Upper lobe of left lung (tissue), 6 donors: ENCODE results near the gene FAM83F. TPM values are rescaled to one million over a fixed set of nuclear protein-coding genes. Genes with fewer than 3 reads are reported as not detected.

Experiments
- ATAC-seq, 2 donors: fragments of 200-7000 bp; cut with Tn5 transposase; one replicate each; pipeline ENCODE4 v1.9.1; 2022; ENCODE audit warnings: mild to moderate bottlenecking in 2 of 2, moderate library complexity in 2 of 2; ENCODE audit not compliant: low FRiP score in 2 of 2
- DNase-seq, 2 donors: peaks; one replicate each; pipeline ENCODE4 v3.0.0-alpha.2; 2019 to 2020
- H3K27ac ChIP-seq, 4 donors: fragments of 200-600 bp; sonication (generic); one replicate each; pipeline ENCODE4 v1.5.1; 2016 to 2019
- H3K27me3 ChIP-seq, 4 donors: fragments of 200-600 bp; sonication (generic); one replicate each; pipeline ENCODE4 v1.5.1; 2017 to 2019
- H3K36me3 ChIP-seq, 4 donors: fragments of 200-600 bp; sonication (generic); one replicate each; pipeline ENCODE4 v1.5.1; 2016 to 2019
- H3K4me1 ChIP-seq, 4 donors: fragments of 200-600 bp; sonication (generic); one replicate each; pipeline ENCODE4 v1.5.1; 2018 to 2019
- H3K4me3 ChIP-seq, 4 donors: fragments of 200-600 bp; sonication (generic); one replicate each; pipeline ENCODE4 v1.5.1; 2017 to 2019; ENCODE audit warnings: mild to moderate bottlenecking in 2 of 4, moderate library complexity in 1 of 4
- H3K9me3 ChIP-seq, 4 donors: fragments of 200-600 bp; sonication (generic); one replicate each; pipeline ENCODE4 v1.5.1; 2018 to 2019
- CTCF ChIP-seq, 6 experiments: fragments of 450-650 bp in 4 of 6; fragments of 200-600 bp in 2 of 6; sonication (generic) in 2 of 6; IDR thresholded peaks; one replicate each; pipeline ENCODE4 v1.5.1; 2016 to 2019; ENCODE audit warnings: antibody characterized with exemption in 6 of 6
- EP300 ChIP-seq, 4 donors: sonication (generic); formaldehyde crosslinking; IDR thresholded peaks; one replicate each; pipeline ENCODE4 v1.5.1; 2017; ENCODE audit warnings: antibody characterized with exemption in 4 of 4, control low read depth in 2 of 4
- POLR2A ChIP-seq, 4 donors: fragments of 450-650 bp; IDR thresholded peaks; one replicate each; pipeline ENCODE4 v1.5.1; 2016 to 2017; ENCODE audit warnings: antibody characterized with exemption in 4 of 4, mild to moderate bottlenecking in 2 of 4
- POLR2AphosphoS5 ChIP-seq, 2 donors: sonication (generic); formaldehyde crosslinking; IDR thresholded peaks; one replicate each; pipeline ENCODE4 v1.5.1; 2017; ENCODE audit warnings: antibody characterized with exemption in 2 of 2
- WGBS, 2 donors: methylation state at CpG; one replicate each; pipeline ENCODE4 v1.1.5; 2017 to 2018; 5-methylcytosine and 5-hydroxymethylcytosine counted together
- total RNA-seq, 6 donors: library from RNA; depleted of rRNA in 4 of 6; stranded (reverse); fragments of >200 nt in 4 of 6; gene quantifications; one replicate each; pipeline versions ENCODE4 v1.1.0 to v1.2.1, GENCODE V29; 2016 to 2021
- donor health status: DM: no; HTN: no; CAD: no; lungs with moderate emphysema.
- donor health status: DM: no; HTN: yes; CAD: no; lungs with severe emphysema.

FAM83F gene
- total RNA-seq, 6 donors from 2014 or later, result 0.23 to 2.8 (median 0.67) TPM

GRCh38 chr22:39973656-39974055 is 21.1 kb upstream of the FAM83F start:
- no peak overlapping the region for H3K27ac ChIP-seq
- DNase-seq (no peak), ATAC-seq (no peak)
- H3K9me3 ChIP-seq, result no peaks in the 10 kb centered on the region
- H3K4me3 ChIP-seq, result no peak overlapping the region
- no peaks in the 10 kb centered on the region for H3K27me3 ChIP-seq
- WGBS, 2 donors, result 73 to 74% methylated on average over 3 to 5 of the region's 5 CpGs
- H3K36me3 ChIP-seq, result no peaks in the 10 kb centered on the region
- peaks cover 0 to 9% (median 6%) of the 10 kb centered on the region in 4 donors for H3K4me1 ChIP-seq
- TF ChIP-seq EP300 (IDR thresholded peaks at IDR 0.05) (no peak), POLR2AphosphoS5 (IDR thresholded peaks at IDR 0.05) (no peak), POLR2A (IDR thresholded peaks at IDR 0.05) (no peak), CTCF (IDR thresholded peaks at IDR 0.05) (no peak)

GRCh38 chr22:39974065-39974464 is 20.7 kb upstream of the FAM83F start:
- TF ChIP-seq POLR2A (IDR thresholded peaks at IDR 0.05) (no peak), EP300 (IDR thresholded peaks at IDR 0.05) (no peak), POLR2AphosphoS5 (IDR thresholded peaks at IDR 0.05) (no peak), CTCF (IDR thresholded peaks at IDR 0.05) (no peak)

GRCh38 chr22:39979048-39979447 is 15.7 kb upstream of the FAM83F start:
- Histone ChIP-seq H3K9me3 (no peaks in the 10 kb centered on the region), H3K4me3 (no peak overlapping the region), H3K27me3 (no peaks in the 10 kb centered on the region), H3K36me3 (no peaks in the 10 kb centered on the region), H3K27ac (no peak overlapping the region), H3K4me1 (no peaks in the 10 kb centered on the region)
- DNase-seq (no peak), ATAC-seq (no peak)
- 56 to 77% methylated on average over 6 of the region's 6 CpGs for WGBS, 2 donors
- TF ChIP-seq POLR2AphosphoS5 (IDR thresholded peaks at IDR 0.05) (no peak), CTCF (IDR thresholded peaks at IDR 0.05) (no peak), POLR2A (IDR thresholded peaks at IDR 0.05) (no peak), EP300 (IDR thresholded peaks at IDR 0.05) (no peak)

More at GRCh38 chr22:39974065-39974464, 20.7 kb upstream of the FAM83F start:
- ATAC-seq (no peak), DNase-seq (no peak)
- H3K36me3 ChIP-seq, result no peaks in the 10 kb centered on the region
- H3K4me3 ChIP-seq, result no peak overlapping the region
- no peak overlapping the region for H3K27ac ChIP-seq
- WGBS, 2 donors, result 68 to 80% methylated on average over 5 of the region's 5 CpGs
- peaks cover 0 to 6% (median 3%) of the 10 kb centered on the region in 4 donors for H3K4me1 ChIP-seq
- H3K9me3 ChIP-seq, result no peaks in the 10 kb centered on the region
- H3K27me3 ChIP-seq, result no peaks in the 10 kb centered on the region

- no peak for TF ChIP-seq CTCF (IDR thresholded peaks at IDR 0.05)
- no peak for TF ChIP-seq POLR2A (IDR thresholded peaks at IDR 0.05)
- TF ChIP-seq EP300 (IDR thresholded peaks at IDR 0.05), result no peak
- no peak for TF ChIP-seq POLR2AphosphoS5 (IDR thresholded peaks at IDR 0.05)
- no peaks in the 10 kb centered on the region for H3K9me3 ChIP-seq
Measured at GRCh38 chr22:39979458-39979857, 15.3 kb upstream of the FAM83F start.

GRCh38 chr22:39980596-39980995 is 14.2 kb upstream of the FAM83F start:
- ATAC-seq, result peak in 1 of 2 donors; percentile 32
- Histone ChIP-seq H3K27me3 (no peaks in the 10 kb centered on the region), H3K36me3 (no peaks in the 10 kb centered on the region), H3K27ac (no peak overlapping the region), H3K9me3 (no peaks in the 10 kb centered on the region), H3K4me1 (no peaks in the 10 kb centered on the region), H3K4me3 (no peak overlapping the region)
- TF ChIP-seq CTCF (IDR thresholded peaks at IDR 0.05), result no peak
- no peak for TF ChIP-seq EP300 (IDR thresholded peaks at IDR 0.05)
- no peak for TF ChIP-seq POLR2A (IDR thresholded peaks at IDR 0.05)
- no peak for TF ChIP-seq POLR2AphosphoS5 (IDR thresholded peaks at IDR 0.05)
- no peak for DNase-seq
- 69% methylated on average over 4 of the region's 6 CpGs; no CpG with 5 or more reads in 1 of the 2 donors for WGBS, 2 donors

More at GRCh38 chr22:39979458-39979857, 15.3 kb upstream of the FAM83F start:
- no peak for DNase-seq
- H3K27me3 ChIP-seq, result no peaks in the 10 kb centered on the region
- no peaks in the 10 kb centered on the region for H3K36me3 ChIP-seq
- 89 to 92% methylated on average over 5 of the region's 5 CpGs for WGBS, 2 donors
- no peak for ATAC-seq
- H3K4me3 ChIP-seq, result no peak overlapping the region
- H3K4me1 ChIP-seq, result no peaks in the 10 kb centered on the region
- H3K27ac ChIP-seq, result no peak overlapping the region
